Brain microvascular endothelial cell (primary cell): Measurements from ENCODE around the gene SMG6.

Experiments used
- DNase-seq: peaks from one replicate; pipeline ENCODE4 v3.0.0-alpha.2; 2020
- H3K27ac ChIP-seq: fragments of 250-450 bp; sonication (Bioruptor Pico); 2 replicates; pipeline ENCODE4 v1.5.1; 2020; ENCODE audit warnings: mild to moderate bottlenecking, moderate library complexity
- H3K27me3 ChIP-seq: fragments of 250-450 bp; sonication (Bioruptor Pico); replicated peaks from 2 replicates; pipeline ENCODE4 v1.5.1; 2020; ENCODE audit warnings: mild to moderate bottlenecking
- H3K36me3 ChIP-seq: fragments of 250-450 bp; sonication (Bioruptor Pico); replicated peaks from 2 replicates; pipeline ENCODE4 v1.5.1; 2020; ENCODE audit warnings: mild to moderate bottlenecking
- H3K4me3 ChIP-seq: 2 replicates; pipeline ENCODE4 v1.5.1; 2011; ENCODE audit warnings: low read depth, mild to moderate bottlenecking, control low read depth, low read length, moderate library complexity
- in situ Hi-C: cut with HindIII; loops from 2 replicates; pipeline ENCODE4 v1.10.0; 2017; ENCODE audit warnings: low sequenced_read_pairs, low pct_ligation_motif_present
- TF ChIP-seq, protein P1 (sequence below): IDR thresholded peaks from 2 replicates; pipeline ENCODE4 v1.5.1; 2011; ENCODE audit warnings: low read depth, mild to moderate bottlenecking, moderate library complexity, low read length, control low read depth, inconsistent platforms; ENCODE audit errors: missing control alignments

Gene SMG6

DNA sequence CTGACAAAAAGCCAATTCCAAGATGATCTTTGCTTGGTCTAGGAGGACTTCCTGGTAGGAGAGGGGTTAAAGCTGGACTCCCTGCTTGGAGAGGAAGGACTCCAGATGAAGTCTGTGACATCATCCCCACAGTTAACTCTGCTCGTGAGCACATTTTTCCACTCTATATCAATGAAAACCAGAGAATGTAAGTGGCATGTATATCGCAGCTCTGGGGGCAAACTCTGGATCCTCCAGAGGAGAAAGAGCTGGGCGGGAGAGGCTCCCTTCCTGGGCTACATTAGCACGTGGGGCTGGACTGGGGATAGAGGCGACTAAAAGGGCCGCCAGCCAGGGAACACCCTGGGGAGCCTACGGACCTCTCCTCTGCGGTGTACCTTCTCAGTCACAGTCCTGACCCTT, 214.6 kb downstream of the SMG6 start:
- peak; percentile 50 for DNase-seq
- TF ChIP-seq, protein P1, sequence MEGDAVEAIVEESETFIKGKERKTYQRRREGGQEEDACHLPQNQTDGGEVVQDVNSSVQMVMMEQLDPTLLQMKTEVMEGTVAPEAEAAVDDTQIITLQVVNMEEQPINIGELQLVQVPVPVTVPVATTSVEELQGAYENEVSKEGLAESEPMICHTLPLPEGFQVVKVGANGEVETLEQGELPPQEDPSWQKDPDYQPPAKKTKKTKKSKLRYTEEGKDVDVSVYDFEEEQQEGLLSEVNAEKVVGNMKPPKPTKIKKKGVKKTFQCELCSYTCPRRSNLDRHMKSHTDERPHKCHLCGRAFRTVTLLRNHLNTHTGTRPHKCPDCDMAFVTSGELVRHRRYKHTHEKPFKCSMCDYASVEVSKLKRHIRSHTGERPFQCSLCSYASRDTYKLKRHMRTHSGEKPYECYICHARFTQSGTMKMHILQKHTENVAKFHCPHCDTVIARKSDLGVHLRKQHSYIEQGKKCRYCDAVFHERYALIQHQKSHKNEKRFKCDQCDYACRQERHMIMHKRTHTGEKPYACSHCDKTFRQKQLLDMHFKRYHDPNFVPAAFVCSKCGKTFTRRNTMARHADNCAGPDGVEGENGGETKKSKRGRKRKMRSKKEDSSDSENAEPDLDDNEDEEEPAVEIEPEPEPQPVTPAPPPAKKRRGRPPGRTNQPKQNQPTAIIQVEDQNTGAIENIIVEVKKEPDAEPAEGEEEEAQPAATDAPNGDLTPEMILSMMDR, result no peak
- Histone ChIP-seq H3K27me3 (no peaks in the 10 kb centered on the region), H3K36me3 (peaks cover 2% of the 10 kb centered on the region), H3K4me3 (no peak overlapping the region), H3K27ac (peak overlapping the region; percentile 78)
- in situ Hi-C loops, result loop anchor here (10.0 kb wide), 1 partner anchor 86 kb away; no protein-coding TSS in a partner anchor

DNA sequence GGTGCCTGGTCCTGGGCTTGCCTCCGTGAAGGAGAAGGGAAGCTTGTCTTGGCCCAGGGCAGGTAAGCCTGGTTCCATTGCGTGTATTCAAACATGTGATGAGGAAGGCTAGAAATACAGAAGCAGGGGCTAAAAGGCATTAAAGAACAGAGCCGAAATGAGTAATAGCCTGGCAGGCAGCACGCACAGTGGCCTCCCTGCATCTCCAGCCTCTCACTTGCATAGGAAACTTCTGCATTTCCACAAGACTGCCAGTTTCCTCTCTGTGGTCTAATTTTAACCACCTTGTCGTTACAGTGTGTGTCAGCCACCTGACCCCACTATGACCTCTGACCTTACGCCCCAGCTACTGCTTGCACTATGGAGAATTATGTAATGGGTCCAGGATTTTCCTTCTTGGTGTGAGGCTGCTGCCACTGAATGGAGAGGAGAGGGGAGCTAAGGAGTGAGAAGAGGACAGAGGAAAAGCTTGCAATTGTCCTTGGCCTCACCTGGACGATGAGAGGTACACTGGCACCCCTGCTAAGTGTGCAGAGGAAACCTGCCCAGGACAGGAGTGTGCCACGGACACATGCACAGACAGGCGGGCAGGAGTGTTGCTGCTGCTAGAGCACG, 215.9 kb downstream of the SMG6 start:
- peak overlapping the region; percentile 40 for H3K27ac ChIP-seq
- no peaks in the 10 kb centered on the region for H3K27me3 ChIP-seq
- H3K36me3 ChIP-seq, result peaks cover 2% of the 10 kb centered on the region
- DNase-seq, result peak; percentile 47
- in situ Hi-C loops, result loop anchor here (10.0 kb wide), 1 partner anchor 87 kb away; no protein-coding TSS in a partner anchor
- H3K4me3 ChIP-seq, result no peak overlapping the region
- TF ChIP-seq, protein P1, result no peak

DNA sequence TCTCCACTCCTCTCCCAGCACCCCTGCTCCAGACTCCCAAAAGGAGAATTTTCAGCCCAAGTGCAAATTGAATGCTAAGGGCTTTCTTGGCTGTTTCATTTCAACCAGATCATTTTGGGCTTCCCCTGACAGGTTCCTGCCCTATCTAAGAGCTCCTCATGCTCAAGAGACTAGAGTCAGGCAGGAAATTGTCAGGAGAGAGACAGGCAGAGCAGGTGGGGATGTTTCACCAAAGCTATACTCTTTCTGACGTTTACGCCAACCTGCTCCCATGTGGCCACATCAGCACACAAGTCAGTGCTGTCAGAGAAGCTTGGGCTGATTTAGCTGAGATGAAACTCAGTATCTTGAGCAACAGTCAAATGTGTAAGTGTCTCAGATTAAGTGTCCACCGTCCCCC, 217.3 kb downstream of the SMG6 start:
- Histone ChIP-seq H3K4me3 (no peak overlapping the region), H3K27ac (no peak overlapping the region), H3K27me3 (no peaks in the 10 kb centered on the region), H3K36me3 (peaks cover 5% of the 10 kb centered on the region)
- TF ChIP-seq, protein P1, result no peak
- in situ Hi-C loops, result loop anchor here (10.0 kb wide), 1 partner anchor 88 kb away; no protein-coding TSS in a partner anchor
- no peak for DNase-seq

- Histone ChIP-seq H3K4me3 (no peak overlapping the region), H3K36me3 (peaks cover 12% of the 10 kb centered on the region), H3K27me3 (no peaks in the 10 kb centered on the region), H3K27ac (peak overlapping the region; percentile 80)
- TF ChIP-seq, protein P1, result no peak
- no peak for DNase-seq
- in situ Hi-C loops, result loop anchor here (10.0 kb wide), 1 partner anchor 89 kb away; no protein-coding TSS in a partner anchor
Observed at GRCh38 chr17:2085648-2085949, 218.0 kb downstream of the SMG6 start.

DNA sequence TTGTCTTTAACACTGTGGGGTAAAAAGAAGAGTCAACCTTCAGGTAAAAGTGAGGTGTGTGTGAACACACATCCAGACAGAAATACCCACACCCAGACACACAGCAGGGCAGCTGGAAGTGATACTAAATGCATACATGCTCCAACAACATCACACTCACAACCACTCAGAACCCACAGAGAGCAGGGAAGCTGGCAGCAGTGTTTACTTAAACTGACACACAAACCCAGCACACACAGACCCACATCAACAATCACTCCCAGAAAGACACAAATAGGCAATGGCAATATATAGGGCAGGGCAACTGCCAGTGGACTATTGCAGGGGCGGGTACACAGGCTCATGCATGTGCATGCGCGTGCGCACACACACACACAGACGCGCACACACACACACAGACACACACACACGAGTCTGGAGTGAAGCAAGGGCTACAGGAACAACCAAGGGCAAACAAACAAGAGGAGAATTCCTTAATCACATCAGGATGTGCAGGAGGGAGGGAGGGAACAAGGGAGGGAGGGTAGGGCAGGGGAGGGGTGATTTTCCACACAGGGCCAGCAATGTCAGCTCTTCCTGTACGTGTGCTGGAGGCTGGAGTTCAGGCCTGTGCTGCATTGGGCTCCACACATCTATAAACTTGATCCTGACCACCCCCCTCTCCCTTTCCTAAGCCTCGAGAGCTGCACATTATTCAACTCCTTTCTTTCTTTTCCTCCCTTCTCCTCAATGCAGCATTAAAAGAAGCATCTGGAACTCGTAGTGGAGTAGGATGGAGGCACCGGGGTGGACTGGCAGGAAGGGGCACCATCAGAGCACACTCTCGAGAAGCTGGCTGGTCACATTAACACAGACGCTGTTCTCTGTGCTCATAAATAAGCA, 218.6 kb downstream of the SMG6 start:
- H3K36me3 ChIP-seq, result peaks cover 13% of the 10 kb centered on the region
- no peak overlapping the region for H3K4me3 ChIP-seq
- in situ Hi-C loops, result loop anchor here (10.0 kb wide), 1 partner anchor 90 kb away; no protein-coding TSS in a partner anchor
- TF ChIP-seq, protein P1, result no peak
- H3K27ac ChIP-seq, result peak overlapping the region; percentile 80
- no peaks in the 10 kb centered on the region for H3K27me3 ChIP-seq
- peak; percentile 64 for DNase-seq
